HG03064 (cell line): Measurements from ENCODE around the gene IRF3.
A peak's percentile ranks its signal among the peaks of the same experiment; 100 is the strongest.

Source experiments
- ATAC-seq: cut with Tn5 transposase; IDR thresholded peaks from one replicate; pipeline ENCODE4 v1.9.1; 2021; ENCODE audit warnings: low read depth; ENCODE audit not compliant: unreplicated experiment

Gene IRF3, protein sequence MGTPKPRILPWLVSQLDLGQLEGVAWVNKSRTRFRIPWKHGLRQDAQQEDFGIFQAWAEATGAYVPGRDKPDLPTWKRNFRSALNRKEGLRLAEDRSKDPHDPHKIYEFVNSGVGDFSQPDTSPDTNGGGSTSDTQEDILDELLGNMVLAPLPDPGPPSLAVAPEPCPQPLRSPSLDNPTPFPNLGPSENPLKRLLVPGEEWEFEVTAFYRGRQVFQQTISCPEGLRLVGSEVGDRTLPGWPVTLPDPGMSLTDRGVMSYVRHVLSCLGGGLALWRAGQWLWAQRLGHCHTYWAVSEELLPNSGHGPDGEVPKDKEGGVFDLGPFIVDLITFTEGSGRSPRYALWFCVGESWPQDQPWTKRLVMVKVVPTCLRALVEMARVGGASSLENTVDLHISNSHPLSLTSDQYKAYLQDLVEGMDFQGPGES

GRCh38 chr19:49665351-49666119 is at the start of gene IRF3, which contains the start of gene BCL2L12:
TSS of gene IRF3 (minus strand) at chr19:49665857. CDS start at chr19:49664838, 1,019 bp downstream.
TSS of gene BCL2L12 (plus strand) at chr19:49665933. CDS start at chr19:49666693, 760 bp downstream.
- ATAC-seq = peak; percentile 67

- no peak for ATAC-seq
Observed at GRCh38 chr19:49713236-49713845, 47.7 kb upstream of the IRF3 start.

GRCh38 chr19:49712397-49712859 is 46.8 kb upstream of the IRF3 start:
- ATAC-seq = no peak

- no peak for ATAC-seq
Observed at GRCh38 chr19:49710372-49710951, 44.8 kb upstream of the IRF3 start.

DNA sequence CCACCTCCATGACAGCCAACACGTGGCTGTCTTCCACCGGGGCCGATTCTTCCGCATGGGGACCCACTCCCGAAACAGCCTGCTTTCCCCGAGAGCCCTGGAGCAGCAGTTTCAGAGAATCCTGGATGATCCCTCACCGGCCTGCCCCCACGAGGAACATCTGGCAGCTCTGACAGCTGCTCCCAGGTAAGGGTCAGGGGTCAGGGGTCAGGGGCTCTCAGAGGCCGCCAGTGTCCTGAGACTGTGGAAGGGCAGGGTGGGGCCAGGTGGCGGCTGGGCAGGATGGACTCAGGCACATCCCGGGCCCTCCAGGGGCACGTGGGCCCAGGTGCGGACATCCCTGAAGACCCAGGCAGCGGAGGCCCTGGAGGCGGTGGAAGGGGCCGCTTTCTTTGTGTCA is 40.3 kb upstream of the IRF3 start:
- no peak for ATAC-seq

DNA sequence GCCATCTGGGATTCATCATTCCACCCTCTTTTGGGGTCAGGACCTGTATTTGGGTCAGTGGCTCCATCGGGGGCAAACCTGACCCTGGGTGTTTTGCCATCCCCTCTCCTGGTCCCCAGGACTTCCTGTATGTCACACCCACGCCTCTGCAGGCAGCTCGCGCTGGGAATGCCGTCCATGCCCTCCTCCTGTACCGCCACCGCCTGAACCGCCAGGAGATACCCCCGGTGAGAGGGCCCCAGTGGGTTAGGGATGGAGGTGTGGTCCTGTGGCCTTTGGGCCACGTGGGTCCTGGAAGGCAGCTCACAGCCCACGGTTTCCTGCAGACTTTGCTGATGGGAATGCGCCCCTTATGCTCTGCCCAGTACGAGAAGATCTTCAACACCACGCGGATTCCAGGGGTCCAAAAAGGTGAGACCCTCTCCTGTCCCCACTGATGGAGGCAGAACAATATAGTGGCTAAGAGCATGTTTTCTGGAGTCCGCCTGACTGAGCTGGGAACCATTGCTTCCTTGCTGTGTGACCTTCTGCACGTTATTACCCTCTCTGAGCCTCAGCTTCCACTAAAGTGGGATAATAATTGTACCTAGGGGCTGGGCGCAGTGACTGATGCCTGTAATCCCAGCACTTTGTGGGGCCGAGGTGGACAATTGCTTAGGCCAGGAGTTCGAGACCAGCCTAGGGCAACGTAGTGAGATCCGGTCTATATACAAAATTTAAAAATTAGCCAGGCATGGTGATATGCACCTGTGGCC is 39.4 kb upstream of the IRF3 start:
- ATAC-seq = no peak

GRCh38 chr19:49701271-49701786 is 35.7 kb upstream of the IRF3 start:
- ATAC-seq = no peak

GRCh38 chr19:49700563-49700962 is 34.9 kb upstream of the IRF3 start:
- no peak for ATAC-seq

GRCh38 chr19:49699364-49699763 is 33.7 kb upstream of the IRF3 start:
- no peak for ATAC-seq

DNA sequence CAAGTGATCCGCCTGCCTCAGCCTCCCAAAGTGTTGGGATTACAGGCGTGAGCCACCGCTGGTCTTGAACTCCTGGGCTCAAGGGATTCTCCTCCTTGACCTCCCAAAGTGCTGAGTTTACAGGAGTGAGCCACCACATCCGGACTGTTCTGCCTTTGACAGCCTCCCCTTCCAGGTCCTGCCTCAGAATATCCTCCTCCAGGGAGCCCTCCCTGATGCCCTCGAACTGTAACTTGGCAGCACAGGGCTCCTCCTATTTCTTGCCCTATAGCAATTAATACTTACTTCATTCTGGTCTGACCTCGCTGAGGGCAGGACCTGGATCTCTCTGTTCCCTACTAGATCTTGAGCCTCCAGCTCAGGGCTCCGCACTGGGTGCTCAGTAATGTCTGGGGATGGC is 31.2 kb upstream of the IRF3 start:
- ATAC-seq = no peak

- ATAC-seq = no peak
Observed at GRCh38 chr19:49696115-49696514, 30.5 kb upstream of the IRF3 start.

- ATAC-seq = no peak
Observed at GRCh38 chr19:49692147-49692506, 26.5 kb upstream of the IRF3 start.

GRCh38 chr19:49691243-49692146 is 25.8 kb upstream of the IRF3 start:
- no peak for ATAC-seq

GRCh38 chr19:49690656-49691242 is 25.1 kb upstream of the IRF3 start, which contains the start of gene CPT1C:
TSS of gene CPT1C (plus strand) at chr19:49691116. CDS start at chr19:49692253, 1,137 bp downstream.
- no peak for ATAC-seq

- no peak for ATAC-seq
Observed at GRCh38 chr19:49690079-49690655, 24.5 kb upstream of the IRF3 start.

GRCh38 chr19:49689133-49690078 is 23.7 kb upstream of the IRF3 start, which contains the start of gene ADM5:
TSS of gene ADM5 (plus strand) at chr19:49689594. CDS start at chr19:49689838, 244 bp downstream.
- ATAC-seq = no peak
